Suprapubic skin (tissue), 4 donors: ENCODE measurements around the gene POLR1H. TPM values are rescaled to one million over a fixed set of nuclear protein-coding genes. Genes with fewer than 3 reads are reported as not detected.

Experiments used
- DNase-seq, 2 donors: peaks; one replicate each; pipeline ENCODE4 v3.0.0-alpha.2; 2019; ENCODE audit warnings: low spot score in 2 of 2
- H3K27ac ChIP-seq: fragments of 200-600 bp; sonication (generic); one replicate; pipeline ENCODE4 v1.5.1; 2019
- H3K27me3 ChIP-seq: fragments of 200-600 bp; sonication (generic); one replicate; pipeline ENCODE4 v1.5.1; 2019
- H3K36me3 ChIP-seq: fragments of 200-600 bp; sonication (generic); one replicate; pipeline ENCODE4 v1.5.1; 2019
- H3K4me1 ChIP-seq: fragments of 200-600 bp; sonication (generic); one replicate; pipeline ENCODE4 v1.5.1; 2019
- H3K4me3 ChIP-seq: fragments of 200-600 bp; sonication (generic); one replicate; pipeline ENCODE4 v1.5.1; 2019; ENCODE audit warnings: mild to moderate bottlenecking
- H3K9me3 ChIP-seq: fragments of 200-600 bp; sonication (generic); one replicate; pipeline ENCODE4 v1.5.1; 2019
- CTCF ChIP-seq, 2 donors: fragments of 200-600 bp in 1 of 2; fragments of 450-650 bp in 1 of 2; sonication (generic) in 1 of 2; IDR thresholded peaks; one replicate each; pipeline ENCODE4 v1.5.1; 2016 to 2019; ENCODE audit warnings: antibody characterized with exemption in 2 of 2, mild to moderate bottlenecking in 1 of 2, moderate library complexity in 1 of 2
- EP300 ChIP-seq: sonication (generic); formaldehyde crosslinking; IDR thresholded peaks from one replicate; pipeline ENCODE4 v1.6.1; 2017; ENCODE audit warnings: antibody characterized with exemption
- POLR2A ChIP-seq, 2 donors: fragments of 450-650 bp; IDR thresholded peaks; one replicate each; pipeline ENCODE4 v1.6.1; 2017; ENCODE audit warnings: antibody characterized with exemption in 2 of 2, mild to moderate bottlenecking in 2 of 2, moderate library complexity in 2 of 2
- POLR2AphosphoS5 ChIP-seq, 3 donors: sonication (generic); formaldehyde crosslinking; IDR thresholded peaks; one replicate each; pipeline ENCODE4 v1.6.1; 2017; ENCODE audit warnings: antibody characterized with exemption in 3 of 3
- WGBS: methylation state at CpG from one replicate; pipeline ENCODE4 v1.1.5; 2018; 5-methylcytosine and 5-hydroxymethylcytosine counted together
- total RNA-seq, 4 donors: library from RNA; depleted of rRNA; stranded (reverse); fragments of >200 nt; gene quantifications; one replicate each; pipeline ENCODE4 v1.1.0, GENCODE V29; 2016

The POLR1H gene
- total RNA-seq, 4 donors from 2014 or later, result 16.7 to 23.9 (median 21.6) TPM

DNA sequence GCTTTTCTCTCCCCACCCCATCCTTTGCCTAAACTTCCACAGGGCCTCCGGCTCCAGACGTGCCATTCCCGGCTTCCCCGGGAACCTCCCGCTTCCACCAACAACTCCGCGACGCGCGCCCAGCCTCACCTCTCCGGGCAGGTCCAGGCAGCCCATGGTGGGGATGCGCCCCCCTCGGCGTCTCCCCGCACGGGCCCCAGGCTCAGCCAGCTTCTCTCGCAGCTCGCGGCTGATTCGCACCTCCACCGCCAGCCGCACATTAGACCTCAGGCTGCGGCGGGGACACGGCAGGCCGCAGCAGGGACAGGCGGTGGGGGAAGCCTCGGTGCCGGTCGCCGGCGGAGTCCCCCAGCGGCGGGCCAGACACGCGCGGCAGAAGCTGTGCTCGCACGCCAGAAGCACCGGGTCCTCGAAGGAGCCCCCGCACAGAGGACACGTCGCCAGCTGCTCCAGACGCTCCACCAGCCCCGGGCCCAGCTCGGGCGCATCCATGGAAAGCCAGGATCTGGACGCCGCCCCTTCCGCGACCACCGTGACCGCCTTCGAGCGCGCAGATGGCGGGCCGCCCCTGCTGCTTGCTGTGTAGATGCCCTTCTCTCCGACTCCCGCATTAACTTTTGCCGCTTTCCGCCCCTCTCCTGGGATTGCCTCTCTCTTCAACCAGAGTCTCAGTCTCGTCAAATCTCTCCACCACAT, 14.2 kb downstream of the POLR1H start, which contains the start of gene RNF39:
Gene RNF39, minus strand, starts transcription at position 676 of the 696 bp plus-strand sequence. Its CDS starts 184 bp downstream, at position 492.
- Histone ChIP-seq H3K27me3 (peaks cover 33% of the 10 kb centered on the region), H3K4me1 (peaks cover 43% of the 10 kb centered on the region), H3K27ac (peak within 1 kb of the TSS; percentile 89), H3K4me3 (peak within 1 kb of the TSS; percentile 65), H3K9me3 (no peaks in the 10 kb centered on the region), H3K36me3 (peaks cover 12% of the 10 kb centered on the region)
- TF ChIP-seq EP300 (no peak), POLR2AphosphoS5 (IDR thresholded peaks at IDR 0.05) (peak in 1 of 3 donors; percentile 55)
- no peak for DNase-seq
- under 1% methylated on average over 26 of the region's 64 CpGs for WGBS

GRCh38 chr6:30075790-30076732, 15.0 kb downstream of the POLR1H start:
- TF ChIP-seq CTCF (IDR thresholded peaks at IDR 0.05) (peak in 1 of 2 donors; percentile 49), POLR2AphosphoS5 (IDR thresholded peaks at IDR 0.05) (peak in 1 of 3 donors; percentile 45), POLR2A (IDR thresholded peaks at IDR 0.05) (no peak), EP300 (no peak)
- Histone ChIP-seq H3K4me1 (peaks cover 39% of the 10 kb centered on the region), H3K27ac (peak overlapping the region; percentile 89), H3K9me3 (no peaks in the 10 kb centered on the region), H3K27me3 (peaks cover 33% of the 10 kb centered on the region), H3K4me3 (peak overlapping the region; percentile 65), H3K36me3 (peaks cover 4% of the 10 kb centered on the region)
- DNase-seq, result peak in 1 of 2 donors; percentile 80
- 17% methylated on average over 21 of the region's 22 CpGs for WGBS

- Histone ChIP-seq H3K4me1 (peaks cover 32% of the 10 kb centered on the region), H3K9me3 (no peaks in the 10 kb centered on the region), H3K27ac (no peak overlapping the region), H3K36me3 (no peaks in the 10 kb centered on the region), H3K27me3 (peaks cover 32% of the 10 kb centered on the region), H3K4me3 (no peak overlapping the region)
- DNase-seq, result no peak
- no peak for TF ChIP-seq CTCF (IDR thresholded peaks at IDR 0.05)
- TF ChIP-seq POLR2A (IDR thresholded peaks at IDR 0.05), result no peak
- no peak for TF ChIP-seq EP300
- no peak for TF ChIP-seq POLR2AphosphoS5 (IDR thresholded peaks at IDR 0.05)
- 49% methylated on average over 4 of the region's 4 CpGs for WGBS
Observed at GRCh38 chr6:30077218-30077617, 16.2 kb downstream of the POLR1H start.

DNA sequence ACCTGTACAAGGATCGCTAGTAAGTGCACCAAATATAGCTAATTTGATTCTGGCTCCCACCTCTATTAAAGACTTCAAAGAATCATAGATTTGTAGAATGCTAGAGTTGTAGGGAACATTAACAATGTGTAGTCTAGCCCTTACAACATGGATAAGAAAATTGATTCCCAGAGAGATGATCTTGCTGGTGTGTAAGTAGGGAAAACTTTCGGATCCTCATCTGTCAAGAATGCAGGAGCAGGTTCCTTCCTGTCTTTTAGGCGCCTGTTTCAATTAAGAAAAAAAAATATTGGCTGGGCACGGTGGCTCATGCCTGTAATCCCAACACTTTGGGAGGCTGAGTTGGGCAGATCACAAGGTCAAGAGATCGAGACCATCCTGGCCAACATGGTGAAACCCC, 26.8 kb downstream of the POLR1H start:
- no peak for DNase-seq
- WGBS, result 56% methylated on average over 5 of the region's 5 CpGs
- Histone ChIP-seq H3K4me3 (no peak overlapping the region), H3K36me3 (no peaks in the 10 kb centered on the region), H3K9me3 (no peaks in the 10 kb centered on the region), H3K27ac (no peak overlapping the region), H3K4me1 (peaks cover 13% of the 10 kb centered on the region), H3K27me3 (peaks cover 13% of the 10 kb centered on the region)
- TF ChIP-seq POLR2AphosphoS5 (IDR thresholded peaks at IDR 0.05) (no peak), EP300 (no peak)

- WGBS, result 35% methylated on average over 11 of the region's 11 CpGs
- Histone ChIP-seq H3K27ac (peak overlapping the region; percentile 25), H3K27me3 (peaks cover 20% of the 10 kb centered on the region), H3K9me3 (no peaks in the 10 kb centered on the region), H3K4me3 (no peak overlapping the region), H3K4me1 (peaks cover 13% of the 10 kb centered on the region), H3K36me3 (no peaks in the 10 kb centered on the region)
- TF ChIP-seq CTCF (IDR thresholded peaks at IDR 0.05) (no peak), POLR2A (IDR thresholded peaks at IDR 0.05) (no peak)
- peak in 1 of 2 donors; percentile 72 for DNase-seq
Observed at GRCh38 chr6:30091577-30092381, 30.7 kb downstream of the POLR1H start.
